ENCODE data around the gene SMCO3.

GRCh38 chr12:14811486-14811885 lies 2.5 kb downstream of the SMCO3 start:
- no peak for TF ChIP-seq CTCF (IDR thresholded peaks at IDR 0.05 in 4 of 5, conservative IDR thresholded peaks at IDR 0.05 in 1 of 5)
- TF ChIP-seq POLR2A (IDR thresholded peaks at IDR 0.05): no peak

All from gastrocnemius medialis (tissue), 4 donors.